ENCODE results near the gene FAM174B. TPM values are rescaled to one million over a fixed set of nuclear protein-coding genes. Genes with fewer than 3 reads are reported as not detected.

FAM174B gene
- total RNA-seq, 2 donors from 2014 or later, result 6.2 to 7.1 TPM

- Histone ChIP-seq H3K4me1 (no peaks in the 10 kb centered on the region), H3K4me3 (no peak overlapping the region), H3K27me3 (no peaks in the 10 kb centered on the region), H3K27ac (no peak overlapping the region), H3K36me3 (no peaks in the 10 kb centered on the region), H3K9me3 (no peaks in the 10 kb centered on the region)
- DNase-seq (ENCODE audit: low spot score), result no peak
- TF ChIP-seq CTCF (IDR thresholded peaks at IDR 0.05), result no peak
Observed at GRCh38 chr15:92605225-92605944, 50.2 kb downstream of the FAM174B start.

GRCh38 chr15:92603743-92604470, 51.7 kb downstream of the FAM174B start:
- Histone ChIP-seq H3K4me1 (no peaks in the 10 kb centered on the region), H3K27me3 (no peaks in the 10 kb centered on the region), H3K36me3 (no peaks in the 10 kb centered on the region), H3K9me3 (no peaks in the 10 kb centered on the region), H3K27ac (no peak overlapping the region), H3K4me3 (no peak overlapping the region)
- DNase-seq (ENCODE audit: low spot score), result no peak
- TF ChIP-seq CTCF (IDR thresholded peaks at IDR 0.05), result no peak

- Histone ChIP-seq H3K36me3 (no peaks in the 10 kb centered on the region), H3K27ac (no peak overlapping the region), H3K4me3 (no peak overlapping the region), H3K4me1 (no peaks in the 10 kb centered on the region), H3K27me3 (no peaks in the 10 kb centered on the region), H3K9me3 (no peaks in the 10 kb centered on the region)
- no peak for DNase-seq (ENCODE audit: low spot score)
- no peak for TF ChIP-seq CTCF (IDR thresholded peaks at IDR 0.05)
Observed at GRCh38 chr15:92603278-92603677, 52.3 kb downstream of the FAM174B start.

- H3K27me3 ChIP-seq, result no peaks in the 10 kb centered on the region
- H3K9me3 ChIP-seq, result no peaks in the 10 kb centered on the region
- H3K27ac ChIP-seq, result no peak overlapping the region
- TF ChIP-seq CTCF (IDR thresholded peaks at IDR 0.05), result no peak
- H3K4me1 ChIP-seq, result peaks cover 0 to 4% of the 10 kb centered on the region in 2 donors
- no peak for DNase-seq (ENCODE audit: low spot score)
- H3K36me3 ChIP-seq, result no peaks in the 10 kb centered on the region
- H3K4me3 ChIP-seq, result no peak overlapping the region
Observed at GRCh38 chr15:92602267-92602593, 53.3 kb downstream of the FAM174B start.

GRCh38 chr15:92601592-92602266, 53.8 kb downstream of the FAM174B start:
- Histone ChIP-seq H3K27me3 (no peaks in the 10 kb centered on the region), H3K9me3 (no peaks in the 10 kb centered on the region), H3K36me3 (no peaks in the 10 kb centered on the region), H3K4me3 (no peak overlapping the region), H3K27ac (no peak overlapping the region), H3K4me1 (peaks cover 0 to 4% of the 10 kb centered on the region in 2 donors)
- no peak for DNase-seq (ENCODE audit: low spot score)
- no peak for TF ChIP-seq CTCF (IDR thresholded peaks at IDR 0.05)
